ENCODE results near the gene ESAM. TPM values are rescaled to one million over a fixed set of nuclear protein-coding genes. Genes with fewer than 3 reads are reported as not detected.
A peak's percentile ranks its signal among the peaks of the same experiment; 100 is the strongest.

ESAM gene
- total and polyA plus RNA-seq, 2 of the 8 experiments (the other 6 are each of a cell fraction or from before 2014, with no cell fraction given), result 0.09 TPM; not detected in 1

- Histone ChIP-seq H2BK20ac (ENCODE audit: low read length) (no peak overlapping the region), H3K23me2 (ENCODE audit: low read depth, low read length) (no peaks in the 10 kb centered on the region; the same call in 1 of the 2 replicates), H4K8ac (ENCODE audit: extremely low read depth, insufficient read depth, low read length) (no peak overlapping the region), H3K4me3 (ENCODE audit: extremely low read depth in 1 of 4, insufficient read depth in 2 of 4, low read depth in 3 of 4, low read length in 4 of 4) (no peak overlapping the region), H3K9me3 (ENCODE audit: insufficient read depth in 2 of 2, low read depth in 1 of 2, low read length in 1 of 2) (no peaks in the 10 kb centered on the region), H3K4ac (replicated peaks; ENCODE audit: insufficient read length, low read depth, low read length) (no peak overlapping the region), H2BK5ac (ENCODE audit: low read depth, low read length) (no peak overlapping the region), H3K9ac (replicated peaks in 1 of 4; ENCODE audit: extremely low read depth in 1 of 4, low read depth in 3 of 4, low read length in 3 of 4) (no peak overlapping the region), H3K18ac (ENCODE audit: extremely low read depth, low read length) (no peak overlapping the region), H3K36me3 (ENCODE audit: control insufficient read depth in 2 of 4, insufficient read depth in 4 of 4, low read length in 3 of 4) (no peaks in the 10 kb centered on the region), H3K27me3 (replicated peaks in 1 of 4; ENCODE audit: control insufficient read depth in 3 of 4, extremely low read depth in 1 of 4, insufficient read depth in 3 of 4, low read length in 3 of 4) (peaks cover 0 to 22% (median 15%) of the 10 kb centered on the region in 4 experiments; a peak in 5 of 7 replicates), H3K79me2 (ENCODE audit: control insufficient read depth in 1 of 2, insufficient read depth in 2 of 2, low read length in 2 of 2) (no peaks in the 10 kb centered on the region), H4K91ac (replicated peaks; ENCODE audit: insufficient read length, low read length) (no peak overlapping the region), H2AFZ (ENCODE audit: low read length) (no peak overlapping the region), H3K23ac (ENCODE audit: insufficient read length) (no peak overlapping the region), H4K20me1 (replicated peaks in 1 of 2; ENCODE audit: control insufficient read depth in 1 of 2, insufficient read depth in 2 of 2, low read length in 2 of 2) (peaks cover 0 to 2% of the 10 kb centered on the region in 2 experiments), H2BK12ac (ENCODE audit: low read depth, low read length) (no peak overlapping the region), H3K4me2 (ENCODE audit: insufficient read depth in 1 of 2, low read depth in 2 of 2, low read length in 2 of 2) (no peak overlapping the region), H3K56ac (replicated peaks; ENCODE audit: insufficient read length, low read depth, low read length) (no peak overlapping the region), H2AK5ac (ENCODE audit: low read depth, low read length) (no peak overlapping the region), H3K14ac (ENCODE audit: insufficient read length) (no peak overlapping the region), H3K4me1 (replicated peaks in 1 of 4; ENCODE audit: control insufficient read depth in 3 of 4, insufficient read depth in 4 of 4, low read length in 3 of 4) (peaks cover 8 to 15% (median 10%) of the 10 kb centered on the region in 4 experiments), H2BK15ac (ENCODE audit: low read length) (no peak overlapping the region), H3K79me1 (ENCODE audit: low read depth, low read length) (no peaks in the 10 kb centered on the region), H4K5ac (ENCODE audit: insufficient read length, low read depth, low read length) (no peak overlapping the region), H3K27ac (ENCODE audit: low read depth, low read length) (no peak overlapping the region), H2BK120ac (replicated peaks; ENCODE audit: low read depth, low read length) (no peak overlapping the region)
- ChIA-PET CTCF (ENCODE audit: partially characterized antibody) (interaction anchor here (1.2 kb wide), 1 partner anchor 139 kb away, joined by 3 read pairs; no protein-coding TSS in a partner anchor), POLR2A (ENCODE audit: partially characterized antibody) (no interaction called here)
- DNase-seq (ENCODE audit: low read depth in 1 of 2, low spot score in 2 of 2), result no peak
- 73% methylated on average over 4 of the region's 4 CpGs; no CpG with 5 or more reads in 1 of the 2 experiments for WGBS, 2 experiments (ENCODE audit: extremely low coverage in 1 of 2, insufficient coverage in 1 of 2, insufficient read length in 1 of 2, insufficient replicate concordance in 2 of 2, low coverage in 1 of 2, low lambda C conversion rate in 2 of 2, missing lambda C conversion rate in 1 of 2)
- no peak for FAIRE-seq
- TF ChIP-seq POLR2A (IDR thresholded peaks at IDR 0.05; ENCODE audit: control extremely low read depth in 1 of 2, low read depth in 2 of 2, low read length in 2 of 2), result no peak
- peak; percentile 45; the same call in 1 of the 2 replicates for TF ChIP-seq CEBPB (IDR thresholded peaks at IDR 0.05; ENCODE audit: low read depth, low read length)
These were observed 34.6 kb downstream of the ESAM start for GRCh38 chr11:124727474-124727873.
